BE2C (cell line): ENCODE results near the gene PPARA.

Experiments
- DNase-seq: peaks from one replicate; pipeline ENCODE4 v3.0.0-alpha.2; 2020
- H3K27me3 ChIP-seq: fragments of 250-450 bp; sonication (Bioruptor Pico); 2 replicates; pipeline ENCODE4 v1.5.1; 2020; ENCODE audit warnings: mild to moderate bottlenecking
- H3K36me3 ChIP-seq: fragments of 250-450 bp; sonication (Bioruptor Pico); 2 replicates; pipeline ENCODE4 v1.5.1; 2020; ENCODE audit warnings: mild to moderate bottlenecking
- H3K4me1 ChIP-seq: fragments of 250-450 bp; sonication (Bioruptor Pico); 2 replicates; pipeline ENCODE4 v1.5.1; 2020
- H3K4me3 ChIP-seq: 2 replicates; pipeline ENCODE4 v1.5.1; 2011; ENCODE audit warnings: low read depth, low read length
- H3K9me3 ChIP-seq: fragments of 250-450 bp; sonication (Bioruptor Pico); 2 replicates; pipeline ENCODE4 v1.5.1; 2020
- TF ChIP-seq, protein P1 (sequence below): IDR thresholded peaks from 2 replicates; pipeline ENCODE4 v1.5.1; 2012; ENCODE audit warnings: mild to moderate bottlenecking, low read depth, low read length

Gene PPARA

DNA sequence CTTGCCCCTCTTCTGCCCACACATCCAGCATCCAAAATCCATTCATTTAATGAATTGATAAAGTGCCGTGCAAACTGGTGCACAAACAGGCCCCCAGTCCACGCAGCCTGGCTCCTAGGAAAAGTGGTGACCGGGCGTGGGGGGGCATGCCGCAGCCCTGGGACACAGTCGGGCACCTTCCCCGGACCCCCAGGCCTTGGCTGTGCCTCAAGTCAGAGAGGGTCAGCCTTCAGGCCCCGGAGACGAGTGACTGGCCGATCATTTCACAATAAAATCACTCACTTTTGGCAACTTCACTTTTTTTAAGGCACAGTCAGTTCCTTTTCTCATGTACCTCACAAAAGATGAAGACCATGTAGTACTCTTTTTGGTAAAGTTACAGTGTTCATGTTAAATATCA lies 91.8 kb downstream of the PPARA start:
- Histone ChIP-seq H3K4me3 (no peak overlapping the region), H3K36me3 (peaks cover 2% of the 10 kb centered on the region; the same call in 1 of the 2 replicates), H3K4me1 (peaks cover 23% of the 10 kb centered on the region), H3K9me3 (no peaks in the 10 kb centered on the region), H3K27me3 (no peaks in the 10 kb centered on the region)
- no peak for DNase-seq
- TF ChIP-seq, protein P1, sequence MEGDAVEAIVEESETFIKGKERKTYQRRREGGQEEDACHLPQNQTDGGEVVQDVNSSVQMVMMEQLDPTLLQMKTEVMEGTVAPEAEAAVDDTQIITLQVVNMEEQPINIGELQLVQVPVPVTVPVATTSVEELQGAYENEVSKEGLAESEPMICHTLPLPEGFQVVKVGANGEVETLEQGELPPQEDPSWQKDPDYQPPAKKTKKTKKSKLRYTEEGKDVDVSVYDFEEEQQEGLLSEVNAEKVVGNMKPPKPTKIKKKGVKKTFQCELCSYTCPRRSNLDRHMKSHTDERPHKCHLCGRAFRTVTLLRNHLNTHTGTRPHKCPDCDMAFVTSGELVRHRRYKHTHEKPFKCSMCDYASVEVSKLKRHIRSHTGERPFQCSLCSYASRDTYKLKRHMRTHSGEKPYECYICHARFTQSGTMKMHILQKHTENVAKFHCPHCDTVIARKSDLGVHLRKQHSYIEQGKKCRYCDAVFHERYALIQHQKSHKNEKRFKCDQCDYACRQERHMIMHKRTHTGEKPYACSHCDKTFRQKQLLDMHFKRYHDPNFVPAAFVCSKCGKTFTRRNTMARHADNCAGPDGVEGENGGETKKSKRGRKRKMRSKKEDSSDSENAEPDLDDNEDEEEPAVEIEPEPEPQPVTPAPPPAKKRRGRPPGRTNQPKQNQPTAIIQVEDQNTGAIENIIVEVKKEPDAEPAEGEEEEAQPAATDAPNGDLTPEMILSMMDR = no peak

DNA sequence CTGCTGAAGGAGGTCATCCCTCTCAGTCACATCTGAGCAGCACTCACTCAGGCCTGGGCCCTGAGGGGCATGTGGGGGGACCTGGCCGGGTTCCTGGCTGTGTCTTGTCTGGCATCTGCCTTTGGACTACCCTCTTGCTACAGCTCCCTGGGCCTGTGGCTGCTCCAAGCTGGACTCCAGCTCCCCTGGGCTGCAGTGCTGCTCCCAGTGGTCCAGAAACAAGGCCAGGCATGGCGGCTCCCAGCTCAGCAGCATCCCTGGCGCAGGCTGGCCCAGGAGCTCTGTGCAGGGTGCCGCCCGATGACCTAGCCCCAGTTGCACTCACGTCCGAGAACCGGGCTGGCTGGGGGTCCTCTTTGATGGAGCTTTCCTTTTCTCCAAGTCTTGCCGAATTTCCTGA lies 94.4 kb downstream of the PPARA start:
- H3K27me3 ChIP-seq = no peaks in the 10 kb centered on the region
- no peaks in the 10 kb centered on the region for H3K9me3 ChIP-seq
- TF ChIP-seq, protein P1 = no peak
- no peak overlapping the region for H3K4me3 ChIP-seq
- DNase-seq = no peak
- 0 out of 2 replicates have a peak, but pooled peaks cover 2% of the 10 kb centered on the region for H3K36me3 ChIP-seq
- peaks cover 23% of the 10 kb centered on the region for H3K4me1 ChIP-seq

DNA sequence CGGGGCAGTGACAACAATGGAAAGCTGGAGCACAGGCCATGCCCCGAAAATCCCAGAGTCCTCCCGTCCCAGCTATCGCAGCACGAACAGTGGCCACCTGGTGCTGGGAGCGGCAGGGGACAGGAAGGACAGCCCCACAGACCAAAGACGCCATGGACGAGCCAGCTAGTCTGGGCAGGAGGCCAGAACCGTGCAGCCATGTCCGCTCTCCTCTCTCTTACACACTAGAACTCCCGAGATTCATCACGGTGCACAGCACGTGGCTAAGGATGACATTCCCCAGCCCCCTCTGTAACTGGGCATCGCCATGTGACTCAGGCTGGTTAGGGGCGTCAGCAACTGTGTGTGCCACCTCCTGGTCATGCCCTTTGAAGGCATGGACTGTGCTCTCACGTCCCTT lies 95.2 kb downstream of the PPARA start:
- no peaks in the 10 kb centered on the region for H3K9me3 ChIP-seq
- peaks cover 22% of the 10 kb centered on the region for H3K4me1 ChIP-seq
- no peaks in the 10 kb centered on the region for H3K27me3 ChIP-seq
- no peak overlapping the region for H3K4me3 ChIP-seq
- DNase-seq = peak; percentile 33
- TF ChIP-seq, protein P1 = no peak
- 0 out of 2 replicates have a peak, but pooled peaks cover 2% of the 10 kb centered on the region for H3K36me3 ChIP-seq

DNA sequence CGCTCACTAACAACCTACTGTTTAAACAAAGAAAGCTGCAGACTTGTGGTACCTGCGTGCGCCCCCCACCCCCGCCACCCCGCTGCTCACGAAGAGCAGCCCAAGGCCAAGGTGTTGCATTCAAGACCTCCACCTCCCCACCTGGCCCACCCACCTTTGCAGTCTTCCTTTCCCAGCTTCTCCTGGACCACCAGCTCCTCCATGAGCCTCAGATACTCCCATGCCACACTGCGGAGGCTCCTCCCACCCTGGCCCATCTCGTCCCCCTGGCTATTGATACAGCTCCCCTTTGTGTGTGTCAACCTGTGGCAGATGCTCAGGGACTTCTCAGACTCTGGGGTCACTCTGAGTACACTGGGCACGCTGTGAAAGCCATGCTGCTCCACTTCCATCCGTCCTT lies 95.9 kb downstream of the PPARA start:
- H3K4me1 ChIP-seq = peaks cover 20% of the 10 kb centered on the region
- TF ChIP-seq, protein P1 = no peak
- H3K9me3 ChIP-seq = no peaks in the 10 kb centered on the region
- H3K27me3 ChIP-seq = no peaks in the 10 kb centered on the region
- no peak for DNase-seq
- 0 out of 2 replicates have a peak, but pooled peaks cover 2% of the 10 kb centered on the region for H3K36me3 ChIP-seq
- no peak overlapping the region for H3K4me3 ChIP-seq

DNA sequence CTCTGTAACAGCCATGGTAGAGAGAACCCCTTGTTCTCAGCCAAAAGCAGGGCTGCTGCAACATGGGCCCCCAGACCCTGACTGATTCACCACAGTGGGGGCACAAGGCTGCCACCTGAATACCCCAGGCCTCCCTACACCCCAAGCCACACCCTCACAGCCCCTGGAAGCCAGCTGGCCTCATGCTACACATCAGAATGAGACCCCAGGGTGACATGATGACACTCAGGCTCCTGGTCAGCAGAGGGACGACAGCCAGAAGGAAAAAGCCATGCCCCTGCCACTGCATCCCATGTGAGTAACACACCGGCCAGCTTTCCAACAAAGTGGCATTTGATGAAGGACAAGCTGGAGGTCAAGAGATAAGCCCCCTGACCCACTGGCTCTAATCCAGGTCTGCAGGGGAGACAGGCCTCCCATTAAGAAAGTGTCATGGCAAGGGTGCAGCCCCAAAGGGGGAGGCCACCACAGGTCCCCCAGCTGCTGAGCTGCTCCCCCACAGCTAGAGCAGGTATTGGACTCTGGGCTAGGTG lies 97.2 kb downstream of the PPARA start:
- no peak for DNase-seq
- Histone ChIP-seq H3K27me3 (no peaks in the 10 kb centered on the region), H3K9me3 (no peaks in the 10 kb centered on the region), H3K4me1 (peaks cover 15% of the 10 kb centered on the region), H3K36me3 (0 out of 2 replicates have a peak, but pooled peaks cover 2% of the 10 kb centered on the region), H3K4me3 (no peak overlapping the region)
- TF ChIP-seq, protein P1 = no peak

DNA sequence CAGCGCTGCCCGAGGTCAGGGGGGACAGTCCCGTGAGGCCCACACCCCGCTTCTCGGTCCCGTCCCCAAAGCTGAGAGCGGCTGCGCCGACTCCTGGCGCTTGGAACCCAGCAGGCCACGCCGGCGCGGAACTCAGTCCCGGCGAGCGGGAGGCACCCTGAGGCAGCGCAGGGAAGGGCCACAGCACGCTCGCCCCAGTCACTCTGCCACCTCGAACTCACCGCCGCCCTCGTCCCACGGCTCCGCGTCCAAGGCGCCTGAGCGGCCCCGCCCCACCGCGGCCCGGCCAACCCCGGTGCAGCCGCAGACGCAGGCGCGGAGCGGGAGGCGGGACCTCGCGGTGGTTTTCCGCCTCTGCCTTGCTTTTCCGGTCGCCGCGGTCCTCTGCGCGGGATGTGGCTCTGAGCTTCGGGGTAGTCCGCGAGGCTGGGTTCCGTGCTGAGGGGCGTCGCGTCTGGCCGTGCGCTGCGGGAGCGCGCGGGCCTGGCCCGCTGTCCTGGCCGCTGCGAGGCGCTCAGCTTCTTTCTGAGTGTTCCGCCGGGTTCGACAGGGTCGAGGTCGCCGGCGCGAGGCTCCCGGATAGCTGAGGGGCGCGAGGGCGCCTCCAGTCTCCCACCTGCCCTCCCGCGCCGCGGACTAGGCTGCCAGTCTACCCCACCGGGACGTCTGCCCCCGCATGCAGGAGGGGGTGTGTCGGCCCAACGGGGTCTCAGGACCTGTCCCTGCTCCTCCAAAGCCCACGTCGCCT lies 99.9 kb downstream of the PPARA start, which contains the start of gene CDPF1:
Gene CDPF1, minus strand, starts transcription at position 259 of the 748 bp plus-strand sequence. CDS start 2,009 bp downstream, outside the sequence.
- H3K4me1 ChIP-seq = peaks cover 13% of the 10 kb centered on the region
- H3K27me3 ChIP-seq = no peaks in the 10 kb centered on the region
- TF ChIP-seq, protein P1 = no peak
- DNase-seq = peak; percentile 95
- H3K9me3 ChIP-seq = no peaks in the 10 kb centered on the region
- peak within 1 kb of the TSS; percentile 74 for H3K4me3 ChIP-seq
- no peaks in the 10 kb centered on the region for H3K36me3 ChIP-seq
